Lower leg skin (tissue), 4 donors: Measurements from ENCODE around the gene ERCC3. TPM values are rescaled to one million over a fixed set of nuclear protein-coding genes. Genes with fewer than 3 reads are reported as not detected.

Source experiments
- DNase-seq, 2 donors: peaks; one replicate each; pipeline ENCODE4 v3.0.0-alpha.2; 2019; ENCODE audit warnings: low spot score in 2 of 2
- H3K4me3 ChIP-seq: fragments of 200-600 bp; sonication (generic); 2 replicates; pipeline ENCODE4 v1.5.1; 2017; ENCODE audit warnings: mild to moderate bottlenecking, low read depth; ENCODE audit not compliant: poor library complexity, severe bottlenecking
- POLR2A ChIP-seq, 2 donors: fragments of 450-650 bp; IDR thresholded peaks; one replicate each; pipeline ENCODE4 v1.6.1; 2016 to 2017; ENCODE audit warnings: antibody characterized with exemption in 2 of 2, mild to moderate bottlenecking in 1 of 2, moderate library complexity in 1 of 2
- WGBS, 2 donors: methylation state at CpG; one replicate each; pipeline ENCODE4 v1.1.5; 2018; 5-methylcytosine and 5-hydroxymethylcytosine counted together
- intact Hi-C: fragments of 100-400 bp; cut with DNase I; formaldehyde crosslinking; loops from one replicate; pipeline ENCODE4 v1.15.0; 2023; ENCODE audit warnings: low total_unique reads
- total RNA-seq, 4 donors: library from RNA; depleted of rRNA; stranded (reverse); fragments of >200 nt; gene quantifications; one replicate each; pipeline ENCODE4 v1.1.0, GENCODE V29; 2016
- TF ChIP-seq, protein P1 (sequence below), 3 donors: fragments of 450-650 bp; IDR thresholded peaks; one replicate each; pipeline ENCODE4 v1.5.1; 2016; ENCODE audit warnings: antibody characterized with exemption in 3 of 3, mild to moderate bottlenecking in 3 of 3, moderate library complexity in 2 of 3

The ERCC3 gene
- total RNA-seq, 4 donors from 2014 or later = 23.7 to 47.5 (median 32.1) TPM

GRCh38 chr2:127314193-127314988 is 20.4 kb upstream of the ERCC3 start:
- 85% methylated on average over 7 of the region's 7 CpGs for WGBS, 2 donors
- intact Hi-C loops = loop anchor here (10.0 kb wide), 1 partner anchor 170 kb away; no protein-coding TSS in a partner anchor
- DNase-seq = no peak
- H3K4me3 ChIP-seq = no peak overlapping the region
- TF ChIP-seq, protein P1, sequence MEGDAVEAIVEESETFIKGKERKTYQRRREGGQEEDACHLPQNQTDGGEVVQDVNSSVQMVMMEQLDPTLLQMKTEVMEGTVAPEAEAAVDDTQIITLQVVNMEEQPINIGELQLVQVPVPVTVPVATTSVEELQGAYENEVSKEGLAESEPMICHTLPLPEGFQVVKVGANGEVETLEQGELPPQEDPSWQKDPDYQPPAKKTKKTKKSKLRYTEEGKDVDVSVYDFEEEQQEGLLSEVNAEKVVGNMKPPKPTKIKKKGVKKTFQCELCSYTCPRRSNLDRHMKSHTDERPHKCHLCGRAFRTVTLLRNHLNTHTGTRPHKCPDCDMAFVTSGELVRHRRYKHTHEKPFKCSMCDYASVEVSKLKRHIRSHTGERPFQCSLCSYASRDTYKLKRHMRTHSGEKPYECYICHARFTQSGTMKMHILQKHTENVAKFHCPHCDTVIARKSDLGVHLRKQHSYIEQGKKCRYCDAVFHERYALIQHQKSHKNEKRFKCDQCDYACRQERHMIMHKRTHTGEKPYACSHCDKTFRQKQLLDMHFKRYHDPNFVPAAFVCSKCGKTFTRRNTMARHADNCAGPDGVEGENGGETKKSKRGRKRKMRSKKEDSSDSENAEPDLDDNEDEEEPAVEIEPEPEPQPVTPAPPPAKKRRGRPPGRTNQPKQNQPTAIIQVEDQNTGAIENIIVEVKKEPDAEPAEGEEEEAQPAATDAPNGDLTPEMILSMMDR (IDR thresholded peaks at IDR 0.05) = no peak
- TF ChIP-seq POLR2A (IDR thresholded peaks at IDR 0.05) = no peak

DNA sequence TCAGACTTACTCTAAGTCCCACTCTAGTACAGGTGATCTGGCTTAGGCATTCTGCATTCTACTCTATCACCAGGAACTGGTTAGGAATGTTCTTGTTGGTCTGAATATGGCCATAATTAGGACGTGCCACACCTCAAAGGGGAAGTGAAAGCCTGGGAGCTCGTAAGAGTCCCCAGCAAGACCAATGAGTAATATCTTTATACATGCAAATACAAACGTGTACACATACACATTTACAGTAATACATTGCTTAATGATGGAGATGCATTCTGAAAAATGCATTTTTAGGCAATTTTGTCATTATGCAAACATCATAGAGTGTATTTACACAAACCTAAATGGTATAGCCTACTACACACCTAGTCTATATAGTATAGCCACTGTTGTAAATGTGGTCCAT is 19.5 kb upstream of the ERCC3 start:
- no peak overlapping the region for H3K4me3 ChIP-seq
- intact Hi-C loops = loop anchor here (10.0 kb wide), 1 partner anchor 171 kb away; no protein-coding TSS in a partner anchor
- TF ChIP-seq POLR2A (IDR thresholded peaks at IDR 0.05) = no peak
- TF ChIP-seq, protein P1 (IDR thresholded peaks at IDR 0.05) = no peak
- 70 to 86% methylated on average over 3 of the region's 3 CpGs for WGBS, 2 donors
- DNase-seq = no peak

GRCh38 chr2:127310980-127311379 is 17.0 kb upstream of the ERCC3 start:
- TF ChIP-seq POLR2A (IDR thresholded peaks at IDR 0.05) = no peak
- TF ChIP-seq, protein P1 (IDR thresholded peaks at IDR 0.05) = no peak

DNA sequence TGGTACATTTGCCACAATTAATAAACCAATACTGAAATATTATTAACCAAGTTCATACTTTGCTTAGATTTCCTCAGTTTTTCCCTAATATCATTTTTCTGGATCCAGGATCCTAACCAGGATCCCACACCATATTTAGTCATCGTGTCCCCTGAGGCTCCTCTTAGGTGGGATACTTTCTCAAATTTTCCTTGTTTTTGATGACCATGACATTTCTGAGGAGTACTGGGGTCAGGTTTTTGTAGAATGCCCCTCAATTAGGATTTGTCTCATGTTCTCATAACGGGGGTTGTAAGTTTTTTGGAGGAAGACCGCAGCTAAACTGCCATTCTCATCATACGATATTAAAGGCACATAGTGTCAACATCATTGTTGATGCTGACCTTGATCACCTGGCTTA is 15.5 kb upstream of the ERCC3 start:
- DNase-seq = no peak
- intact Hi-C loops = no loop called here
- TF ChIP-seq, protein P1 (IDR thresholded peaks at IDR 0.05) = no peak
- no peak for TF ChIP-seq POLR2A (IDR thresholded peaks at IDR 0.05)
- 93 to 97% methylated on average over 4 of the region's 4 CpGs for WGBS, 2 donors
- no peak overlapping the region for H3K4me3 ChIP-seq

More at GRCh38 chr2:127310980-127311379, 17.0 kb upstream of the ERCC3 start:
- WGBS, 2 donors = 90 to 94% methylated on average over 3 of the region's 3 CpGs
- no peak for DNase-seq
- intact Hi-C loops = loop anchor here (10.0 kb wide), 1 partner anchor 174 kb away; no protein-coding TSS in a partner anchor
- no peak overlapping the region for H3K4me3 ChIP-seq

DNA sequence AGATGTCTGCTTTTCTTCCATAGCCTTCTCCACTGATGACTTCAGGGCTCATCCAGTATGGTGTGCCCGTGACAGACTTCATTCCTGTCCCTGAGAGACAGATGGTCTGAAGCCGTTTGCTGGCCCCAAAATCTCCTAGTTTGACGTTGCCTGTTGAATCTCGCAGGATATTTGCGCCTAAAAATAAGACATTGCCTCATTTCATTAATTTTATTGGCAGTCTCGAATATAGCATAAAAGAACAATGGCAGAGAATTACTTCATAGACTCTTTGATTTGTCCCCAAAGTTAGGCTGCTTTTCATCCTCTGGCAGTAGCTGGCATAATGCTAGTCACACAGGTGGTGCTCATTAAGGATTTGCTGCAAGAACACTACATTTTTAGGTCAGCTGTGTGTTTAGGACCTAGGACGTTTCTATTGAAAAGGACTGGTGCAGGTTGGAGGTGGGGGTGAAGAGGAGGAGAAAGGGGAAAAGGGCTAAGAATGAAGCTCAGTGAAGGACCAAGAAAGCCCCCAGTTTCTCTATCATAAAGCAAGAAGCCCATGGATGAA is 14.7 kb upstream of the ERCC3 start:
- no peak for DNase-seq
- intact Hi-C loops = no loop called here
- no peak overlapping the region for H3K4me3 ChIP-seq
- TF ChIP-seq, protein P1 (IDR thresholded peaks at IDR 0.05) = no peak
- no peak for TF ChIP-seq POLR2A (IDR thresholded peaks at IDR 0.05)
- WGBS, 2 donors = 74 to 79% methylated on average over 7 of the region's 7 CpGs
